Activated CD4-positive, alpha-beta T cell treated with anti-CD3 and anti-CD28 coated beads for 4 hours (primary cell): ENCODE data around the gene CTRL.
A peak's percentile ranks its signal among the peaks of the same experiment; 100 is the strongest.
"Not testable (repeated sequence)": the region's sequence is repeated elsewhere in the genome, so short reads cannot be mapped to it uniquely, and the experiment has no call there.

ENCODE experiments used
- DNase-seq, 2 donors: peaks; one replicate each; pipeline ENCODE4 v3.0.0-alpha.2; 2020

Gene CTRL

GRCh38 chr16:67940446-67941089 lies 8.9 kb upstream of the CTRL start:
- DNase-seq: no peak

GRCh38 chr16:67939507-67940445 lies 8.1 kb upstream of the CTRL start:
- DNase-seq: peak; percentile 41 to 47

GRCh38 chr16:67937713-67938112 lies 6.1 kb upstream of the CTRL start:
- DNase-seq: not testable (repeated sequence)

- peak; percentile 76 for DNase-seq
Observed at GRCh38 chr16:67936880-67937605, 5.4 kb upstream of the CTRL start.

GRCh38 chr16:67936124-67936879 lies 4.6 kb upstream of the CTRL start, which contains the start of gene PSMB10:
TSS of gene PSMB10 (minus strand) at chr16:67936850. CDS start at chr16:67936749, 101 bp downstream.
- peak in 1 of 2 donors; percentile 49 for DNase-seq

- peak; percentile 93 to 95 for DNase-seq
Observed at GRCh38 chr16:67935402-67936123, 3.9 kb upstream of the CTRL start.

GRCh38 chr16:67935101-67935401 lies 3.4 kb upstream of the CTRL start:
- no peak for DNase-seq

- no peak for DNase-seq
Observed at GRCh38 chr16:67934306-67935100, 2.8 kb upstream of the CTRL start.

GRCh38 chr16:67933805-67934204 lies 2.1 kb upstream of the CTRL start:
- DNase-seq: no peak

- DNase-seq: no peak
Observed at GRCh38 chr16:67932462-67932840, 789 bp upstream of the CTRL start.

- no peak for DNase-seq
Observed at GRCh38 chr16:67930678-67931211, 917 bp downstream of the CTRL start.

- no peak for DNase-seq
Observed at GRCh38 chr16:67930191-67930590, 1.5 kb downstream of the CTRL start.

GRCh38 chr16:67928561-67929364 lies 2.9 kb downstream of the CTRL start:
- DNase-seq: peak; percentile 74 to 78

GRCh38 chr16:67928147-67928546 lies 3.5 kb downstream of the CTRL start:
- no peak for DNase-seq

GRCh38 chr16:67927131-67927941 lies 4.3 kb downstream of the CTRL start:
- DNase-seq: no peak

GRCh38 chr16:67926181-67926750 lies 5.4 kb downstream of the CTRL start:
- DNase-seq: no peak

GRCh38 chr16:67924140-67924906 lies 7.3 kb downstream of the CTRL start:
- no peak for DNase-seq
